ENCODE results near the gene KRT28. TPM values are rescaled to one million over a fixed set of nuclear protein-coding genes. Genes with fewer than 3 reads are reported as not detected.
"Not testable (repeated sequence)": the region's sequence is repeated elsewhere in the genome, so short reads cannot be mapped to it uniquely, and the experiment has no call there.

KRT28 gene
- polyA plus RNA-seq, 1 donor (not counting 4 experiments of a cell fraction or from before 2014, with no cell fraction given) = not detected

DNA sequence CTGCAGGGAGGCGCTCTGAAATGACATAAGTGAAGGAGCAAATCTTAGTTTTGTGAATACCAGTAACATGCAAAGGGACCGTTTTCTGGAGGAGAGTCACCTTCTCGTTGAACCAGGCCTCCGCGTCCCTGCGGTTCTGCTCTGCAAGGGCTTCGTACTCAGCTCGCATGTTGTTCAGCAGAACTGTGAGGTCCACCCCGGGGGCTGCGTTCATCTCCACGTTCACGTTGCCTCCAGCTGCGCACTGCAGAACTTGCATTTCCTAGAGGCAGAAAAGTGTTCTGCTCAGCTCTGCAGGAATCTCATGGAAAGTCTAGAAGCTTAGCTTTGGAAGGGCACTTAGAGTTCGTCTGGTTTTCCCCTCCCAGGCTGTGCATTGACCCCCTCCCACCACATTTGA, 48.7 kb downstream of the KRT28 start:
- no peaks in the 10 kb centered on the region for H3K9me3 ChIP-seq (ENCODE audit: control insufficient read depth, low read depth, low read length)
- no peaks in the 10 kb centered on the region for H4K20me1 ChIP-seq (ENCODE audit: control insufficient read depth, extremely low read depth, insufficient read depth, low read length)
- no peaks in the 10 kb centered on the region for H3K27me3 ChIP-seq (ENCODE audit: control insufficient read depth, extremely low read depth, insufficient read depth, low read length)
- H3K27ac ChIP-seq (ENCODE audit: control insufficient read depth, insufficient read depth, low read length) = no peak overlapping the region
- TF ChIP-seq, protein P1, sequence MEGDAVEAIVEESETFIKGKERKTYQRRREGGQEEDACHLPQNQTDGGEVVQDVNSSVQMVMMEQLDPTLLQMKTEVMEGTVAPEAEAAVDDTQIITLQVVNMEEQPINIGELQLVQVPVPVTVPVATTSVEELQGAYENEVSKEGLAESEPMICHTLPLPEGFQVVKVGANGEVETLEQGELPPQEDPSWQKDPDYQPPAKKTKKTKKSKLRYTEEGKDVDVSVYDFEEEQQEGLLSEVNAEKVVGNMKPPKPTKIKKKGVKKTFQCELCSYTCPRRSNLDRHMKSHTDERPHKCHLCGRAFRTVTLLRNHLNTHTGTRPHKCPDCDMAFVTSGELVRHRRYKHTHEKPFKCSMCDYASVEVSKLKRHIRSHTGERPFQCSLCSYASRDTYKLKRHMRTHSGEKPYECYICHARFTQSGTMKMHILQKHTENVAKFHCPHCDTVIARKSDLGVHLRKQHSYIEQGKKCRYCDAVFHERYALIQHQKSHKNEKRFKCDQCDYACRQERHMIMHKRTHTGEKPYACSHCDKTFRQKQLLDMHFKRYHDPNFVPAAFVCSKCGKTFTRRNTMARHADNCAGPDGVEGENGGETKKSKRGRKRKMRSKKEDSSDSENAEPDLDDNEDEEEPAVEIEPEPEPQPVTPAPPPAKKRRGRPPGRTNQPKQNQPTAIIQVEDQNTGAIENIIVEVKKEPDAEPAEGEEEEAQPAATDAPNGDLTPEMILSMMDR (optimal IDR thresholded peaks at IDR 0.05 in 1 of 3, IDR thresholded peaks at IDR 0.05 in 1 of 3, conservative IDR thresholded peaks at IDR 0.05 in 1 of 3; ENCODE audit: extremely low read depth in 1 of 3, insufficient read depth in 2 of 3, low read length in 3 of 3) = no peak
- no peak for TF ChIP-seq EZH2 (IDR thresholded peaks at IDR 0.05; ENCODE audit: low read length)
- FAIRE-seq (no peak), DNase-seq (ENCODE audit: low read depth, low spot score) (no peak)
- H3K36me3 ChIP-seq (ENCODE audit: control insufficient read depth in 2 of 2, extremely low read depth in 1 of 2, insufficient read depth in 2 of 2, low read length in 2 of 2) = no peaks in the 10 kb centered on the region
- dilution Hi-C loops (cut with MboI; ENCODE audit: extremely low pct_ligation_motif_present, low sequenced_read_pairs) = no loop called here
- H3K79me2 ChIP-seq (ENCODE audit: control insufficient read depth, insufficient read depth, low read length) = no peaks in the 10 kb centered on the region
- H2AFZ ChIP-seq (ENCODE audit: control insufficient read depth, low read length) = no peak overlapping the region
- no peak overlapping the region for H3K4me3 ChIP-seq (ENCODE audit: control insufficient read depth in 2 of 3, extremely low read depth in 1 of 3, insufficient read depth in 2 of 3, low read depth in 1 of 3, low read length in 3 of 3)
- H3K9ac ChIP-seq (ENCODE audit: control insufficient read depth, extremely low read depth, insufficient read depth, low read length) = no peak overlapping the region
- H3K4me1 ChIP-seq (ENCODE audit: control insufficient read depth, extremely low read depth, insufficient read depth, low read length) = no peaks in the 10 kb centered on the region
- no peak overlapping the region for H3K4me2 ChIP-seq (ENCODE audit: control insufficient read depth, extremely low read depth, insufficient read depth, low read depth, low read length)
- no peaks in the 10 kb centered on the region for H3K9me1 ChIP-seq (ENCODE audit: control insufficient read depth, extremely low read depth, insufficient read depth, low read length)

DNA sequence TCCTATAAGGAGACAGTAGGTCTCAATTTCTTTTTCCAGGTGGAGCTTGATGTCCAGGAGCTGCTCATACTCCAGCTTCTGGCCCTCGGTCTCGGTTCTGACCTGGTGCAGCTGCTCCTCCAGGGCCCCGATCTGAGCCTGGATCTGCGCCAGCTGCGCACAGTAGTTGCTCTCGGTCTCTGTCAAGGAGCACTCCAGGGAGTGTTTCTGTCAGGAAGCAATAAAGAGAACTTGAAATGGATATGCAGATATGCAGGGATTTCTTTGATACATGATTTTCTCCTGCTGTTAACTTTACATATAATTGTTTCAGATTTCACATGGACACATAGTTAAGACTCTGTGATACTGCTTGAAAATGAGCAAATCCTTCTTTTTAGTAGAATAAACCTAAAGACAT, 49.4 kb downstream of the KRT28 start:
- Histone ChIP-seq H3K9ac (ENCODE audit: control insufficient read depth, extremely low read depth, insufficient read depth, low read length) (no peak overlapping the region), H3K27me3 (ENCODE audit: control insufficient read depth, extremely low read depth, insufficient read depth, low read length) (no peaks in the 10 kb centered on the region), H4K20me1 (ENCODE audit: control insufficient read depth, extremely low read depth, insufficient read depth, low read length) (no peaks in the 10 kb centered on the region), H3K27ac (ENCODE audit: control insufficient read depth, insufficient read depth, low read length) (no peak overlapping the region), H3K36me3 (ENCODE audit: control insufficient read depth in 2 of 2, extremely low read depth in 1 of 2, insufficient read depth in 2 of 2, low read length in 2 of 2) (no peaks in the 10 kb centered on the region), H3K79me2 (ENCODE audit: control insufficient read depth, insufficient read depth, low read length) (no peaks in the 10 kb centered on the region), H3K4me1 (ENCODE audit: control insufficient read depth, extremely low read depth, insufficient read depth, low read length) (no peaks in the 10 kb centered on the region), H2AFZ (ENCODE audit: control insufficient read depth, low read length) (no peak overlapping the region), H3K9me1 (ENCODE audit: control insufficient read depth, extremely low read depth, insufficient read depth, low read length) (no peaks in the 10 kb centered on the region), H3K4me3 (ENCODE audit: control insufficient read depth in 2 of 3, extremely low read depth in 1 of 3, insufficient read depth in 2 of 3, low read depth in 1 of 3, low read length in 3 of 3) (no peak overlapping the region), H3K9me3 (ENCODE audit: control insufficient read depth, low read depth, low read length) (no peaks in the 10 kb centered on the region), H3K4me2 (ENCODE audit: control insufficient read depth, extremely low read depth, insufficient read depth, low read depth, low read length) (no peak overlapping the region)
- dilution Hi-C loops (cut with MboI; ENCODE audit: extremely low pct_ligation_motif_present, low sequenced_read_pairs) = no loop called here
- DNase-seq (ENCODE audit: low read depth, low spot score) (no peak), FAIRE-seq (no peak)
- TF ChIP-seq EZH2 (IDR thresholded peaks at IDR 0.05; ENCODE audit: low read length) = no peak
- TF ChIP-seq, protein P1 (optimal IDR thresholded peaks at IDR 0.05 in 1 of 3, IDR thresholded peaks at IDR 0.05 in 1 of 3, conservative IDR thresholded peaks at IDR 0.05 in 1 of 3; ENCODE audit: extremely low read depth in 1 of 3, insufficient read depth in 2 of 3, low read length in 3 of 3) = no peak

DNA sequence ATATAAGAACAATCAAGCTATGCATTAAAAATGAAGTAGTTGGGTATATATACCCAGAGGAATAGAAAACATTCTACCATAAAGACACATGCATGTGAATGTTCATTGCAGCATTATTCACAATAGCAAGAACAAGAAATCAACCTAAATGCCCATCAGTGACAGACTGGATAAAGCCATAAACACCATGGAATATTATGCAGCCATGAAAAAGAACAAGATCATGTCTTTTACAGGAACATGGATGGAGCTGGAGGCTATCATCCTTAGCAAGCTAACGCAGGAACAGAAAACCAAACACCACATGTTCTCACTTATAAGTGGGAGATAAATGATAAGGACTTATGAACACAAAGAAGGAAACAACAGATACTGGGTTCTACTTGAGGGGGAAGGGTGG, 51.1 kb downstream of the KRT28 start:
- H3K4me3 ChIP-seq (ENCODE audit: control insufficient read depth in 2 of 3, extremely low read depth in 1 of 3, insufficient read depth in 2 of 3, low read depth in 1 of 3, low read length in 3 of 3); H3K4me1 ChIP-seq (ENCODE audit: control insufficient read depth, extremely low read depth, insufficient read depth, low read length); H3K9me1 ChIP-seq (ENCODE audit: control insufficient read depth, extremely low read depth, insufficient read depth, low read length); H3K79me2 ChIP-seq (ENCODE audit: control insufficient read depth, insufficient read depth, low read length); H4K20me1 ChIP-seq (ENCODE audit: control insufficient read depth, extremely low read depth, insufficient read depth, low read length); H3K4me2 ChIP-seq (ENCODE audit: control insufficient read depth, extremely low read depth, insufficient read depth, low read depth, low read length); H2AFZ ChIP-seq (ENCODE audit: control insufficient read depth, low read length); H3K9ac ChIP-seq (ENCODE audit: control insufficient read depth, extremely low read depth, insufficient read depth, low read length); FAIRE-seq; H3K9me3 ChIP-seq (ENCODE audit: control insufficient read depth, low read depth, low read length); H3K27me3 ChIP-seq (ENCODE audit: control insufficient read depth, extremely low read depth, insufficient read depth, low read length); H3K36me3 ChIP-seq (ENCODE audit: control insufficient read depth in 2 of 2, extremely low read depth in 1 of 2, insufficient read depth in 2 of 2, low read length in 2 of 2); dilution Hi-C loops (cut with MboI; ENCODE audit: extremely low pct_ligation_motif_present, low sequenced_read_pairs); DNase-seq (ENCODE audit: low read depth, low spot score); H3K27ac ChIP-seq (ENCODE audit: control insufficient read depth, insufficient read depth, low read length): not testable (repeated sequence)

Measured in keratinocyte (primary cell).